ENCODE data around the gene FHIT. TPM values are rescaled to one million over a fixed set of nuclear protein-coding genes. Genes with fewer than 3 reads are reported as not detected.

FHIT gene
- total RNA-seq, 4 donors from 2014 or later: 1.6 to 12.9 (median 7.8) TPM

GRCh38 chr3:60030982-60031381 lies 1220.3 kb downstream of the FHIT start:
- no peaks in the 10 kb centered on the region for H3K36me3 ChIP-seq
- no peak for DNase-seq (ENCODE audit: low spot score in 2 of 2)
- WGBS, 2 donors: 79 to 100% methylated on average over 1 of the region's 1 CpG
- TF ChIP-seq POLR2A (IDR thresholded peaks at IDR 0.05) (no peak), CTCF (IDR thresholded peaks at IDR 0.05) (no peak)
- H3K27me3 ChIP-seq: no peaks in the 10 kb centered on the region
- no peak overlapping the region for H3K27ac ChIP-seq
- H3K4me1 ChIP-seq: peaks cover 0 to 8% (median 0%) of the 10 kb centered on the region in 4 donors
- H3K9me3 ChIP-seq: no peaks in the 10 kb centered on the region
- no peak overlapping the region for H3K4me3 ChIP-seq

- DNase-seq (ENCODE audit: low spot score in 2 of 2): no peak
- Histone ChIP-seq H3K9me3 (no peaks in the 10 kb centered on the region), H3K36me3 (no peaks in the 10 kb centered on the region), H3K27me3 (no peaks in the 10 kb centered on the region), H3K27ac (no peak overlapping the region), H3K4me3 (no peak overlapping the region), H3K4me1 (peaks cover 0 to 18% (median 0%) of the 10 kb centered on the region in 4 donors)
- TF ChIP-seq EP300 (IDR thresholded peaks at IDR 0.05): no peak
- TF ChIP-seq CTCF (IDR thresholded peaks at IDR 0.05): no peak
- TF ChIP-seq POLR2A (IDR thresholded peaks at IDR 0.05): no peak
- WGBS, 2 donors: 61 to 94% methylated on average over 2 of the region's 2 CpGs
Measured at GRCh38 chr3:60028233-60028632, 1223.0 kb downstream of the FHIT start.

GRCh38 chr3:60027335-60027734 lies 1223.9 kb downstream of the FHIT start:
- no peak for TF ChIP-seq POLR2A (IDR thresholded peaks at IDR 0.05)
- Histone ChIP-seq H3K27ac (no peak overlapping the region), H3K36me3 (no peaks in the 10 kb centered on the region), H3K4me1 (peaks cover 0 to 18% (median 0%) of the 10 kb centered on the region in 4 donors), H3K27me3 (no peaks in the 10 kb centered on the region), H3K4me3 (no peak overlapping the region), H3K9me3 (no peaks in the 10 kb centered on the region)
- DNase-seq (ENCODE audit: low spot score in 2 of 2): no peak
- WGBS, 2 donors: 96% methylated on average over 7 of the region's 7 CpGs

- Histone ChIP-seq H3K4me3 (no peak overlapping the region), H3K27me3 (no peaks in the 10 kb centered on the region), H3K4me1 (peaks cover 0 to 18% (median 0%) of the 10 kb centered on the region in 4 donors), H3K27ac (no peak overlapping the region), H3K9me3 (no peaks in the 10 kb centered on the region), H3K36me3 (no peaks in the 10 kb centered on the region)
- 56 to 62% methylated on average over 3 of the region's 3 CpGs for WGBS, 2 donors
- no peak for DNase-seq (ENCODE audit: low spot score in 2 of 2)
- TF ChIP-seq POLR2A (IDR thresholded peaks at IDR 0.05) (no peak), CTCF (IDR thresholded peaks at IDR 0.05) (no peak), EP300 (IDR thresholded peaks at IDR 0.05) (no peak)
Measured at GRCh38 chr3:60025096-60026050, 1225.9 kb downstream of the FHIT start.

- Histone ChIP-seq H3K27ac (no peak overlapping the region), H3K27me3 (no peaks in the 10 kb centered on the region), H3K36me3 (no peaks in the 10 kb centered on the region), H3K9me3 (no peaks in the 10 kb centered on the region), H3K4me3 (no peak overlapping the region), H3K4me1 (peaks cover 0 to 18% (median 0%) of the 10 kb centered on the region in 4 donors)
- no peak for DNase-seq (ENCODE audit: low spot score in 2 of 2)
- TF ChIP-seq CTCF (IDR thresholded peaks at IDR 0.05): no peak
- no peak for TF ChIP-seq POLR2A (IDR thresholded peaks at IDR 0.05)
- TF ChIP-seq EP300 (IDR thresholded peaks at IDR 0.05): no peak
- WGBS, 2 donors: 92 to 94% methylated on average over 2 of the region's 2 CpGs
Measured at GRCh38 chr3:60024400-60024799, 1226.9 kb downstream of the FHIT start.
